Activated CD8-positive, alpha-beta T cell treated with anti-CD3 and anti-CD28 coated beads for 36 hours (primary cell): ENCODE results near the gene CHST5. TPM values are rescaled to one million over a fixed set of nuclear protein-coding genes. Genes with fewer than 3 reads are reported as not detected.

Experiments used
- ATAC-seq: fragments of 200-7000 bp; cut with Tn5 transposase; one replicate; pipeline ENCODE4 v1.10.0; 2021; ENCODE audit warnings: mild to moderate bottlenecking, moderate library complexity
- CTCF ChIA-PET: fragments of 350-600 bp; sonication (Branson Sonifier 250); formaldehyde crosslinking; loops from one replicate; lab custom pipeline; 2021; ENCODE audit warnings: antibody characterized with exemption; lab: Charles Lee
- POLR2A ChIA-PET: fragments of 350-600 bp; sonication (Branson Sonifier 250); formaldehyde crosslinking; loops from one replicate; lab custom pipeline; 2021; ENCODE audit warnings: antibody characterized with exemption; lab: Charles Lee
- DNase-seq: peaks from one replicate; pipeline ENCODE4 v3.0.0-alpha.2; 2020
- H3K27ac Mint-ChIP-seq: one replicate; pipeline ENCODE4 v1.8.0; 2021; ENCODE audit warnings: mild to moderate bottlenecking, mixed read lengths
- H3K27me3 Mint-ChIP-seq: one replicate; pipeline ENCODE4 v1.8.0; 2021; ENCODE audit warnings: mixed read lengths
- H3K36me3 Mint-ChIP-seq: one replicate; pipeline ENCODE4 v1.8.0; 2021; ENCODE audit warnings: low read depth, mixed read lengths
- H3K4me1 Mint-ChIP-seq: one replicate; pipeline ENCODE4 v1.8.0; 2021; ENCODE audit warnings: low read depth, mixed read lengths
- H3K4me3 Mint-ChIP-seq: one replicate; pipeline ENCODE4 v1.8.0; 2021; ENCODE audit warnings: mild to moderate bottlenecking, moderate library complexity, mixed read lengths
- H3K9me3 Mint-ChIP-seq: one replicate; pipeline ENCODE4 v1.8.0; 2021; ENCODE audit warnings: mixed read lengths
- intact Hi-C: fragments of 100-400 bp; cut with micrococcal nuclease; formaldehyde crosslinking; loops from one replicate; pipeline ENCODE4 v1.10.0; 2022
- total RNA-seq, 2 experiments: library from RNA; stranded (reverse); gene quantifications; one replicate each; pipeline ENCODE4 v1.2.3, GENCODE V29; 2021
- TF ChIP-seq, protein P1 (sequence below): fragments of 200-600 bp; IDR thresholded peaks from one replicate; pipeline ENCODE4 v1.8.0; 2022; ENCODE audit warnings: antibody characterized with exemption, mild to moderate bottlenecking

CHST5 gene
- total RNA-seq, result not detected

DNA sequence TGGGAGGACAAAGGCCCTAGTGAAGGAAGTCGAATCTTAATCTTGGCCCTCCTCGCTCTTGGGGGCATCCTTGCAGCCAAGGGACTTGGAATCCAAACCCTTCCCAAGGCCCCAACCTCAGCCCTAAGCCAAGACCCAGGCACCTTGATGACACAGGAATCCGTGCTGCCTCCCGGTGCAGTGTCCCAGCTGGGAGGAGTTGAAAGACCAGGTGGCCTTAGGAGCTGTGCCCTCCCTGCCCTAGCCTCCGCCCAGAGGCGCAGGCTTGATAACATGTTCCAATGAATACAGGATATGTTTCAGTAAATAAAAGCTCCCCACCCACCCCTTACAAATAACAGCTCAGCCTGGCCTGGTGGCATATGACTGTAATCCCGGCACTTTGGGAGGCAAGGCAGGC, at the start of gene CHST5:
CHST5 (minus strand) TSS at position 208 of the 400 bp plus-strand sequence. CDS start 5,724 bp downstream, outside the sequence.
- ATAC-seq (no peak), DNase-seq (no peak)
- POLR2A ChIA-PET, result no interaction called here
- H3K27me3 Mint-ChIP-seq, result no peaks in the 10 kb centered on the region
- no peak within 1 kb of the TSS for H3K4me3 Mint-ChIP-seq
- H3K36me3 Mint-ChIP-seq, result no peaks in the 10 kb centered on the region
- H3K9me3 Mint-ChIP-seq, result no peaks in the 10 kb centered on the region
- TF ChIP-seq, protein P1, sequence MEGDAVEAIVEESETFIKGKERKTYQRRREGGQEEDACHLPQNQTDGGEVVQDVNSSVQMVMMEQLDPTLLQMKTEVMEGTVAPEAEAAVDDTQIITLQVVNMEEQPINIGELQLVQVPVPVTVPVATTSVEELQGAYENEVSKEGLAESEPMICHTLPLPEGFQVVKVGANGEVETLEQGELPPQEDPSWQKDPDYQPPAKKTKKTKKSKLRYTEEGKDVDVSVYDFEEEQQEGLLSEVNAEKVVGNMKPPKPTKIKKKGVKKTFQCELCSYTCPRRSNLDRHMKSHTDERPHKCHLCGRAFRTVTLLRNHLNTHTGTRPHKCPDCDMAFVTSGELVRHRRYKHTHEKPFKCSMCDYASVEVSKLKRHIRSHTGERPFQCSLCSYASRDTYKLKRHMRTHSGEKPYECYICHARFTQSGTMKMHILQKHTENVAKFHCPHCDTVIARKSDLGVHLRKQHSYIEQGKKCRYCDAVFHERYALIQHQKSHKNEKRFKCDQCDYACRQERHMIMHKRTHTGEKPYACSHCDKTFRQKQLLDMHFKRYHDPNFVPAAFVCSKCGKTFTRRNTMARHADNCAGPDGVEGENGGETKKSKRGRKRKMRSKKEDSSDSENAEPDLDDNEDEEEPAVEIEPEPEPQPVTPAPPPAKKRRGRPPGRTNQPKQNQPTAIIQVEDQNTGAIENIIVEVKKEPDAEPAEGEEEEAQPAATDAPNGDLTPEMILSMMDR, result no peak
- intact Hi-C loops, result no loop called here
- H3K4me1 Mint-ChIP-seq, result no peaks in the 10 kb centered on the region
- CTCF ChIA-PET, result interaction anchor here (1.1 to 1.4 kb wide), 2 partner anchors 14 to 29 kb away, joined by 3 to 4 read pairs; no protein-coding TSS in a partner anchor
- H3K27ac Mint-ChIP-seq, result no peak within 1 kb of the TSS

GRCh38 chr16:75584108-75584507, 48.2 kb upstream of the CHST5 start:
- no peak overlapping the region for H3K4me3 Mint-ChIP-seq
- no peak overlapping the region for H3K27ac Mint-ChIP-seq
- TF ChIP-seq, protein P1, result no peak
- H3K36me3 Mint-ChIP-seq, result peaks cover 4% of the 10 kb centered on the region
- ChIA-PET POLR2A (interaction anchor here (0.6 kb wide), 1 partner anchor 1473 kb away, joined by 4 read pairs; no protein-coding TSS in a partner anchor), CTCF (interaction anchor here (0.9 kb wide), 1 partner anchor 67 kb away, joined by 3 read pairs; no protein-coding TSS in a partner anchor)
- no peaks in the 10 kb centered on the region for H3K27me3 Mint-ChIP-seq
- intact Hi-C loops, result no loop called here
- peaks cover 9% of the 10 kb centered on the region for H3K4me1 Mint-ChIP-seq
- H3K9me3 Mint-ChIP-seq, result no peaks in the 10 kb centered on the region
- DNase-seq, result no peak
- ATAC-seq, result no peak

- Mint-ChIP-seq H3K9me3 (no peaks in the 10 kb centered on the region), H3K27ac (no peak overlapping the region), H3K36me3 (peaks cover 22% of the 10 kb centered on the region), H3K4me3 (no peak overlapping the region), H3K4me1 (peaks cover 27% of the 10 kb centered on the region), H3K27me3 (no peaks in the 10 kb centered on the region)
- intact Hi-C loops, result no loop called here
- ATAC-seq, result no peak
- CTCF ChIA-PET, result interaction anchor here (1.7 kb wide), 1 partner anchor 43 kb away, joined by 5 read pairs; no protein-coding TSS in a partner anchor
- DNase-seq, result no peak
- POLR2A ChIA-PET, result interaction anchor here (1.3 kb wide), 1 partner anchor 44 kb away, joined by 3 read pairs; the partner anchor contains the start of gene ADAT1
- TF ChIP-seq, protein P1, result no peak
Observed at GRCh38 chr16:75579281-75579834, 43.5 kb upstream of the CHST5 start.

GRCh38 chr16:75578725-75579124, 42.8 kb upstream of the CHST5 start:
- POLR2A ChIA-PET, result interaction anchor here (0.7 to 1.3 kb wide), 2 partner anchors 41 to 44 kb away, joined by 3 to 4 read pairs; partner anchors contain the start of gene ADAT1
- Mint-ChIP-seq H3K4me3 (no peak overlapping the region), H3K36me3 (peaks cover 22% of the 10 kb centered on the region), H3K27me3 (no peaks in the 10 kb centered on the region), H3K27ac (peak overlapping the region; percentile 68), H3K9me3 (no peaks in the 10 kb centered on the region), H3K4me1 (peaks cover 31% of the 10 kb centered on the region)
- intact Hi-C loops, result no loop called here
- no peak for DNase-seq
- TF ChIP-seq, protein P1, result no peak
- CTCF ChIA-PET, result interaction anchor here (1.7 kb wide), 1 partner anchor 43 kb away, joined by 5 read pairs; no protein-coding TSS in a partner anchor
- no peak for ATAC-seq

GRCh38 chr16:75578212-75578611, 42.3 kb upstream of the CHST5 start:
- intact Hi-C loops, result no loop called here
- Mint-ChIP-seq H3K4me1 (peaks cover 32% of the 10 kb centered on the region), H3K36me3 (peaks cover 23% of the 10 kb centered on the region), H3K27ac (peak overlapping the region; percentile 68), H3K27me3 (no peaks in the 10 kb centered on the region), H3K4me3 (no peak overlapping the region), H3K9me3 (no peaks in the 10 kb centered on the region)
- TF ChIP-seq, protein P1, result no peak
- ChIA-PET POLR2A (interaction anchor here (0.7 to 1.2 kb wide), 2 partner anchors 11 to 42 kb away, joined by 4 to 5 read pairs; no protein-coding TSS in a partner anchor), CTCF (interaction anchor here (1.7 kb wide), 1 partner anchor 44 kb away, joined by 5 read pairs; no protein-coding TSS in a partner anchor)
- ATAC-seq (no peak), DNase-seq (no peak)
